Ishikawa (cell line): ENCODE results near the gene CRTC3.

ENCODE experiments used
- EGR1 ChIP-seq: IDR thresholded peaks from 2 replicates; pipeline ENCODE4 v1.6.1; 2012
- EP300 ChIP-seq: IDR thresholded peaks from 2 replicates; pipeline ENCODE4 v1.6.1; 2012; ENCODE audit warnings: borderline replicate concordance
- RAD21 ChIP-seq: IDR thresholded peaks from 2 replicates; pipeline ENCODE4 v1.6.1; 2012; ENCODE audit warnings: low read depth
- ZBTB7A ChIP-seq: IDR thresholded peaks from 2 replicates; pipeline ENCODE4 v1.6.1; 2012; ENCODE audit warnings: low read depth

- TF ChIP-seq ZBTB7A (no peak), EGR1 (no peak), RAD21 (no peak), EP300 (peak; percentile 26; the same call in 1 of the 2 replicates)
Measured at GRCh38 chr15:90560229-90560776, 30.6 kb downstream of the CRTC3 start.
